Measurements from ENCODE around the gene ADGRV1.

- TF ChIP-seq EP300 (conservative IDR thresholded peaks at IDR 0.05; ENCODE audit: poor library complexity, severe bottlenecking) (no peak), EZH2 (IDR thresholded peaks at IDR 0.05; ENCODE audit: borderline replicate concordance, insufficient read depth, low read length, poor library complexity, severe bottlenecking) (no peak), MXI1 (conservative IDR thresholded peaks at IDR 0.05; ENCODE audit: poor library complexity, severe bottlenecking) (no peak), POLR2AphosphoS5 (IDR thresholded peaks at IDR 0.05) (no peak), RAD21 (conservative IDR thresholded peaks at IDR 0.05) (no peak), REST (IDR thresholded peaks at IDR 0.05; ENCODE audit: borderline replicate concordance) (no peak), TAF1 (IDR thresholded peaks at IDR 0.05; ENCODE audit: low read depth) (no peak)
- TF ChIP-seq, protein P1, sequence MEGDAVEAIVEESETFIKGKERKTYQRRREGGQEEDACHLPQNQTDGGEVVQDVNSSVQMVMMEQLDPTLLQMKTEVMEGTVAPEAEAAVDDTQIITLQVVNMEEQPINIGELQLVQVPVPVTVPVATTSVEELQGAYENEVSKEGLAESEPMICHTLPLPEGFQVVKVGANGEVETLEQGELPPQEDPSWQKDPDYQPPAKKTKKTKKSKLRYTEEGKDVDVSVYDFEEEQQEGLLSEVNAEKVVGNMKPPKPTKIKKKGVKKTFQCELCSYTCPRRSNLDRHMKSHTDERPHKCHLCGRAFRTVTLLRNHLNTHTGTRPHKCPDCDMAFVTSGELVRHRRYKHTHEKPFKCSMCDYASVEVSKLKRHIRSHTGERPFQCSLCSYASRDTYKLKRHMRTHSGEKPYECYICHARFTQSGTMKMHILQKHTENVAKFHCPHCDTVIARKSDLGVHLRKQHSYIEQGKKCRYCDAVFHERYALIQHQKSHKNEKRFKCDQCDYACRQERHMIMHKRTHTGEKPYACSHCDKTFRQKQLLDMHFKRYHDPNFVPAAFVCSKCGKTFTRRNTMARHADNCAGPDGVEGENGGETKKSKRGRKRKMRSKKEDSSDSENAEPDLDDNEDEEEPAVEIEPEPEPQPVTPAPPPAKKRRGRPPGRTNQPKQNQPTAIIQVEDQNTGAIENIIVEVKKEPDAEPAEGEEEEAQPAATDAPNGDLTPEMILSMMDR (IDR thresholded peaks at IDR 0.05; ENCODE audit: poor library complexity, severe bottlenecking): no peak
Measured at GRCh38 chr5:91024206-91024605, 465.6 kb downstream of the ADGRV1 start.

Data from neural cell (in vitro differentiated cells).